Tibial nerve (tissue), 4 donors: ENCODE results near the gene TMEM62. TPM values are rescaled to one million over a fixed set of nuclear protein-coding genes. Genes with fewer than 3 reads are reported as not detected.

Experiments
- DNase-seq, 2 donors: peaks; one replicate each; pipeline ENCODE4 v3.0.0-alpha.2; 2019; ENCODE audit warnings: low spot score in 2 of 2
- H3K27ac ChIP-seq, 4 donors: fragments of 200-600 bp; sonication (generic) in 3 of 4; one replicate each; pipeline ENCODE4 v1.5.1; 2017 to 2019; ENCODE audit warnings: mild to moderate bottlenecking in 1 of 4
- H3K27me3 ChIP-seq, 2 donors: fragments of 200-600 bp; sonication (generic) in 1 of 2; one replicate each; pipeline versions ENCODE4 v1.5.1 to v1.6.0; 2017 to 2019
- H3K36me3 ChIP-seq, 3 donors: fragments of 200-600 bp; sonication (generic); one replicate each; pipeline ENCODE4 v1.5.1; 2018 to 2019
- H3K4me1 ChIP-seq, 4 donors: fragments of 200-600 bp; sonication (generic) in 3 of 4; one replicate each; pipeline ENCODE4 v1.5.1; 2017 to 2019
- H3K4me3 ChIP-seq, 4 donors: fragments of 200-600 bp; sonication (generic) in 3 of 4; one replicate each; pipeline ENCODE4 v1.5.1; 2017 to 2019; ENCODE audit warnings: mild to moderate bottlenecking in 1 of 4, moderate library complexity in 1 of 4
- H3K9me3 ChIP-seq, 4 donors: fragments of 200-600 bp; sonication (generic) in 3 of 4; one replicate each; pipeline ENCODE4 v1.5.1; 2017 to 2019
- CTCF ChIP-seq, 5 experiments: fragments of 200-600 bp in 3 of 5; fragments of 450-650 bp in 2 of 5; sonication (generic) in 3 of 5; IDR thresholded peaks; one replicate each; pipeline ENCODE4 v1.5.1; 2016 to 2019; ENCODE audit warnings: antibody characterized with exemption in 5 of 5, mild to moderate bottlenecking in 3 of 5, moderate library complexity in 2 of 5
- EP300 ChIP-seq, 2 donors: sonication (generic); formaldehyde crosslinking; IDR thresholded peaks; one replicate each; pipeline ENCODE4 v1.6.1; 2017; ENCODE audit warnings: antibody characterized with exemption in 2 of 2, mild to moderate bottlenecking in 1 of 2
- POLR2A ChIP-seq, 2 donors: fragments of 450-650 bp; IDR thresholded peaks; one replicate each; pipeline ENCODE4 v1.6.1; 2017; ENCODE audit warnings: antibody characterized with exemption in 2 of 2, mild to moderate bottlenecking in 2 of 2, moderate library complexity in 2 of 2
- WGBS, 2 donors: methylation state at CpG; one replicate each; pipeline ENCODE4 v1.1.5; 2018; 5-methylcytosine and 5-hydroxymethylcytosine counted together
- total RNA-seq, 4 donors: library from RNA; depleted of rRNA; stranded (reverse); fragments of >200 nt; gene quantifications; one replicate each; pipeline ENCODE4 v1.1.0, GENCODE V29; 2016

Gene TMEM62
- total RNA-seq, 4 donors from 2014 or later, result 19.5 to 49.8 (median 35.6) TPM

DNA sequence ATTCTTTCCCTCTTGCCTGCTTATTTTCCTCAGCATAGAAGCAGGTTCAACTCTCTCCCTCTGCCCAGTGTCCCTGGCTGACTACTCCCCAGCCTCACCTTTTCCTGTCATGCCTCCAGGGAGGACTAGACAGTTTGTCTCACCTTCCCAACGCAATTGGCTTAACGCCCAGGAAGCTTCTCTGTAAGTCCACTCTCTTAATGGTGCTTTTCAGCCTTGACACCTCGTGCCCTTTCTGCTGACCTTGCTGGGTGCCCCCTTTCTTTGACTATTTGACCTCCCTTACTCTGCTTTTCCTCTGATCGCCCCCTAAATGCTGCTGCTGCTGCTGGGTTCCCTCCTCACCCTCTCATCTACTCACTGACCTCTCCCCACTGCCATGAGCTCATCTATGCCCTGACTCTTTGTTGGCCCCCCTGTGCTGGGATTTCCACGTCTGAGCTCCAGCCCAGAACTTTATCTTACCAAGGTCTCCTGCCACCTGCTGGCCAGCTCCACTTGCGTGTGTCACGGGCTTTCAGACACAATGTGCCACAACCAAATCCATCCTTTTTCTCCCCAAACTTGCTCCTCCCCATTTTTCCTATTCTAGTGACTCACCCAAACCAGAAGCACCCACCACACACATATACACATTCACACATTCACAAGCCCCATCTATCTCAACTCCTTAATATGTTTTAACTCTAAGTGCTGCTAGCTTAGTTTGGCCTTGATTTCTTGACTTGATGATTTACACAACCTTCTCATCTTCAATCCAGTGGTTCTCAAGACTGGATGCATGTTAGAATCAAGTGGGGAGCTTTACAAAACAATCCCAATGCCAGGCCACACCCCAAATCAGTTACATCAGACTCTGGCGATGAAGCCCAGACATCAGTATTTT, 70.9 kb downstream of the TMEM62 start:
- Histone ChIP-seq H3K4me1 (no peaks in the 10 kb centered on the region), H3K27ac (no peak overlapping the region), H3K36me3 (peaks cover 0 to under 1% (median 0%) of the 10 kb centered on the region in 3 donors), H3K9me3 (no peaks in the 10 kb centered on the region), H3K4me3 (no peak overlapping the region), H3K27me3 (no peaks in the 10 kb centered on the region)
- peak in 1 of 2 donors; percentile 55 for DNase-seq
- 30 to 31% methylated on average over 8 of the region's 8 CpGs for WGBS, 2 donors
- TF ChIP-seq POLR2A (IDR thresholded peaks at IDR 0.05) (no peak), CTCF (IDR thresholded peaks at IDR 0.05) (peak; percentile 29 to 41 (median 35)), EP300 (IDR thresholded peaks at IDR 0.05) (no peak)

GRCh38 chr15:43206054-43206453, 72.7 kb downstream of the TMEM62 start:
- DNase-seq, result no peak
- TF ChIP-seq CTCF (IDR thresholded peaks at IDR 0.05) (no peak), EP300 (IDR thresholded peaks at IDR 0.05) (no peak), POLR2A (IDR thresholded peaks at IDR 0.05) (no peak)
- 72 to 79% methylated on average over 4 to 5 of the region's 5 CpGs for WGBS, 2 donors

DNA sequence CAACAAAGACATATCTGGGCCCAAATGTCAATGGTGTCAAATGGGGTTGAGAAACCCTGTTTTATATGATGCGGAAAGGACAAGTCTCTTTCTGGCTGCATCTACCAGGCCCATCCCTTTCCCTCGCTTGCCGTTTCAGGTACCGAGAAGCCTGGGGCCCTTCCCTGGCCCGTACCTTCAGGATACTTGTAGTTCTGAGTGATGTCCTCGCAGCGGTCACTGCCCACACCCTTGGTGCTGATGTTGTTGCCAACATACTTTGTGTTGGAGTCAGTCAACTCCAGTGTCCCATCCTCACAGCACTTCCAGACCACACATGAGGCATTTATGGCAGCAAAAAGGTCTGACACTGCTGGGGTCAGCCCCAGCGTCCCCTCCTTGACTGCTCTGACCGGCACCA, 73.6 kb downstream of the TMEM62 start:
- no peaks in the 10 kb centered on the region for H3K36me3 ChIP-seq
- WGBS, 2 donors, result 90 to 96% methylated on average over 9 of the region's 9 CpGs
- no peak overlapping the region for H3K27ac ChIP-seq
- no peak overlapping the region for H3K4me3 ChIP-seq
- H3K4me1 ChIP-seq, result no peaks in the 10 kb centered on the region
- TF ChIP-seq EP300 (IDR thresholded peaks at IDR 0.05) (no peak), POLR2A (IDR thresholded peaks at IDR 0.05) (no peak), CTCF (IDR thresholded peaks at IDR 0.05) (no peak)
- H3K9me3 ChIP-seq, result no peaks in the 10 kb centered on the region
- no peaks in the 10 kb centered on the region for H3K27me3 ChIP-seq
- DNase-seq, result no peak

More at GRCh38 chr15:43206054-43206453, 72.7 kb downstream of the TMEM62 start:
- H3K27ac ChIP-seq, result no peak overlapping the region
- no peaks in the 10 kb centered on the region for H3K9me3 ChIP-seq
- no peak overlapping the region for H3K4me3 ChIP-seq
- no peaks in the 10 kb centered on the region for H3K36me3 ChIP-seq
- H3K4me1 ChIP-seq, result no peaks in the 10 kb centered on the region
- no peaks in the 10 kb centered on the region for H3K27me3 ChIP-seq

GRCh38 chr15:43208052-43209002, 74.9 kb downstream of the TMEM62 start:
- H3K36me3 ChIP-seq, result no peaks in the 10 kb centered on the region
- no peaks in the 10 kb centered on the region for H3K4me1 ChIP-seq
- no peaks in the 10 kb centered on the region for H3K27me3 ChIP-seq
- DNase-seq, result no peak
- no peak overlapping the region for H3K27ac ChIP-seq
- TF ChIP-seq EP300 (IDR thresholded peaks at IDR 0.05), result no peak
- TF ChIP-seq POLR2A (IDR thresholded peaks at IDR 0.05), result no peak
- TF ChIP-seq CTCF (IDR thresholded peaks at IDR 0.05), result no peak
- H3K9me3 ChIP-seq, result no peaks in the 10 kb centered on the region
- 59 to 67% methylated on average over 23 of the region's 23 CpGs for WGBS, 2 donors
- H3K4me3 ChIP-seq, result no peak overlapping the region
